Spleen (tissue), 7 donors: ENCODE data around the gene HADH.

Source experiments
- POLR2A ChIP-seq, 3 donors: fragments of 450-650 bp; IDR thresholded peaks; one replicate each; pipeline ENCODE4 v1.5.1; 2017; ENCODE audit warnings: antibody characterized with exemption in 3 of 3, mild to moderate bottlenecking in 1 of 3
- POLR2AphosphoS5 ChIP-seq, 3 donors: sonication (generic); formaldehyde crosslinking; IDR thresholded peaks; one replicate each; pipeline ENCODE4 v1.5.1; 2017; ENCODE audit warnings: antibody characterized with exemption in 3 of 3
- TF ChIP-seq, protein P1 (sequence below), 11 experiments: fragments of 200-600 bp in 7 of 11; fragments of 450-650 bp in 4 of 11; sonication (generic) in 4 of 11; IDR thresholded peaks in 8 of 11; conservative IDR thresholded peaks in 3 of 11; 1 replicate in 7 of 11; 2 replicates in 4 of 11; pipeline versions ENCODE4 v1.4.0 to v1.8.0; 2016 to 2021; ENCODE audit warnings: antibody characterized with exemption in 11 of 11, inconsistent platforms in 4 of 11, mild to moderate bottlenecking in 1 of 11
- donor health status: DM: no; HTN: no; CAD: no; lungs with moderate emphysema.
- donor health status: DM: no; HTN: no; CAD: no.
- donor health status: DM: no; HTN: no; CAD: no.

DNA sequence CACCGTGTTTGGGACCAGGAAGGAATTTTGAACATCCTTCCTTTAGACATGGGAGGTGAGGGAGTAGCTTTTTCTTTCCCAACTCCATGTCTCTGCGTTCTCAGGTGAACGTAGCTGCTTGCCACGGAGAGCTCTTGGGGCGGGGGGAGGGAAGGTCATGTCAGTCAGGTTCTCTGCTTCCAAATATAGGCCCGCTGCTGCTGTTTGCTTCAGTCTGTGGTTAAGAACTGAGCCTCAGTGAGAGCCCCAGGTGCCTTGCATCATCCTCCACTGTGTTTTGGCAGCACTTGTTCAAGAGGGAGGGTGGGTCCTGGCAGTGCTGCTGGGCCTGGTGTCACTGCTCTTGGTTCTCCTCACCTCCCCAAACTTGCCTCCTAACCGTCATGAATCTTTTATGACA lies 46.5 kb downstream of the HADH start:
- no peak for TF ChIP-seq POLR2A (IDR thresholded peaks at IDR 0.05)
- TF ChIP-seq, protein P1, sequence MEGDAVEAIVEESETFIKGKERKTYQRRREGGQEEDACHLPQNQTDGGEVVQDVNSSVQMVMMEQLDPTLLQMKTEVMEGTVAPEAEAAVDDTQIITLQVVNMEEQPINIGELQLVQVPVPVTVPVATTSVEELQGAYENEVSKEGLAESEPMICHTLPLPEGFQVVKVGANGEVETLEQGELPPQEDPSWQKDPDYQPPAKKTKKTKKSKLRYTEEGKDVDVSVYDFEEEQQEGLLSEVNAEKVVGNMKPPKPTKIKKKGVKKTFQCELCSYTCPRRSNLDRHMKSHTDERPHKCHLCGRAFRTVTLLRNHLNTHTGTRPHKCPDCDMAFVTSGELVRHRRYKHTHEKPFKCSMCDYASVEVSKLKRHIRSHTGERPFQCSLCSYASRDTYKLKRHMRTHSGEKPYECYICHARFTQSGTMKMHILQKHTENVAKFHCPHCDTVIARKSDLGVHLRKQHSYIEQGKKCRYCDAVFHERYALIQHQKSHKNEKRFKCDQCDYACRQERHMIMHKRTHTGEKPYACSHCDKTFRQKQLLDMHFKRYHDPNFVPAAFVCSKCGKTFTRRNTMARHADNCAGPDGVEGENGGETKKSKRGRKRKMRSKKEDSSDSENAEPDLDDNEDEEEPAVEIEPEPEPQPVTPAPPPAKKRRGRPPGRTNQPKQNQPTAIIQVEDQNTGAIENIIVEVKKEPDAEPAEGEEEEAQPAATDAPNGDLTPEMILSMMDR (IDR thresholded peaks at IDR 0.05 in 8 of 11, conservative IDR thresholded peaks at IDR 0.05 in 3 of 11), result no peak
- TF ChIP-seq POLR2AphosphoS5 (IDR thresholded peaks at IDR 0.05), result no peak
